Endothelial cell of umbilical vein (primary cell): Measurements from ENCODE around the gene SMAD3. TPM values are rescaled to one million over a fixed set of nuclear protein-coding genes. Genes with fewer than 3 reads are reported as not detected.

ENCODE experiments used
- BruUV-seq: library from RNA; stranded (reverse); fragments of 400-500 nt; replicated peaks from 2 replicates; lab custom pipeline; 2021; lab: Mats Ljungman, UMichigan
- CTCF ChIA-PET: fragments of 300-600, 350-600 bp; sonication (Branson Sonifier 250); formaldehyde crosslinking; loops from one replicate; lab custom pipeline; 2021; ENCODE audit warnings: antibody characterized with exemption, inconsistent platforms; lab: Charles Lee
- POLR2A ChIA-PET: fragments of 300-600, 350-600 bp; sonication (Branson Sonifier 250); formaldehyde crosslinking; loops from one replicate; lab custom pipeline; 2021; ENCODE audit warnings: antibody characterized with exemption, inconsistent platforms; lab: Charles Lee
- DNase-seq: peaks from one replicate; pipeline ENCODE4 v3.0.0-alpha.2; 2011; ENCODE audit warnings: low read depth, low spot score
- FAIRE-seq: peaks from 2 replicates; lab custom pipeline; 2011; peaks lifted over from hg19 to GRCh38; lab: Jason Lieb, UNC
- H2AFZ ChIP-seq: 2 replicates; pipeline ENCODE4 v1.6.0; 2012; ENCODE audit warnings: low read depth, low read length, control low read depth, inconsistent platforms
- H3K27ac ChIP-seq: 2 replicates; pipeline ENCODE4 v1.5.1; 2011; ENCODE audit warnings: low read depth, mild to moderate bottlenecking, control low read depth, low read length, moderate library complexity; ENCODE audit not compliant: insufficient read depth
- H3K27me3 ChIP-seq, 2 experiments: 2 replicates each; pipeline versions ENCODE4 v1.6.0 to v1.6.1; 2011; ENCODE audit warnings: low read length in 2 of 2, mixed read lengths in 1 of 2; ENCODE audit not compliant: control insufficient read depth in 2 of 2, insufficient read depth in 2 of 2
- H3K36me3 ChIP-seq, 2 experiments: 2 replicates in 1 of 2; 3 replicates in 1 of 2; pipeline ENCODE4 v1.5.1; 2011; ENCODE audit warnings: low read length in 2 of 2, mild to moderate bottlenecking in 1 of 2, moderate library complexity in 1 of 2; ENCODE audit not compliant: control insufficient read depth in 2 of 2, insufficient read depth in 2 of 2; ENCODE audit errors: extremely low read depth in 1 of 2
- H3K4me1 ChIP-seq: 3 replicates; pipeline ENCODE4 v1.5.1; 2011; ENCODE audit warnings: mild to moderate bottlenecking, low read length; ENCODE audit not compliant: control insufficient read depth, insufficient read depth; ENCODE audit errors: extremely low read depth
- H3K4me2 ChIP-seq: 2 replicates; pipeline ENCODE4 v1.6.1; 2011; ENCODE audit warnings: low read length, control low read depth, mixed read lengths; ENCODE audit not compliant: insufficient read depth
- H3K4me3 ChIP-seq, 3 experiments: fragments of 200-600 bp in 1 of 3; sonication (generic), shearing (Covaris generic) in 1 of 3; replicated peaks in 1 of 3; 2 replicates each; pipeline ENCODE4 v1.5.1; 2011 to 2016; ENCODE audit warnings: control low read depth in 3 of 3, low read length in 3 of 3, mild to moderate bottlenecking in 2 of 3, inconsistent platforms in 1 of 3, low read depth in 1 of 3, moderate library complexity in 1 of 3; ENCODE audit not compliant: insufficient read depth in 1 of 3
- H3K79me2 ChIP-seq: 2 replicates; pipeline ENCODE4 v1.6.0; 2012; ENCODE audit warnings: low read length, inconsistent platforms; ENCODE audit not compliant: control insufficient read depth, insufficient read depth
- H3K9ac ChIP-seq: replicated peaks from 2 replicates; pipeline ENCODE3; 2011; ENCODE audit warnings: low read length, control low read depth; ENCODE audit not compliant: insufficient read depth; ENCODE audit errors: extremely low read depth
- H3K9me1 ChIP-seq: replicated peaks from 3 replicates; pipeline ENCODE4 v1.6.0; 2011; ENCODE audit warnings: mild to moderate bottlenecking, low read length; ENCODE audit not compliant: control insufficient read depth, insufficient read depth; ENCODE audit errors: extremely low read depth
- H3K9me3 ChIP-seq: replicated peaks from 2 replicates; pipeline ENCODE4 v1.5.1; 2012; ENCODE audit warnings: low read length, inconsistent platforms; ENCODE audit not compliant: control insufficient read depth, insufficient read depth
- H4K20me1 ChIP-seq: replicated peaks from 2 replicates; pipeline ENCODE3; 2011; ENCODE audit warnings: mild to moderate bottlenecking, low read length; ENCODE audit not compliant: control insufficient read depth, insufficient read depth; ENCODE audit errors: extremely low read depth
- CTCF ChIP-seq, 2 donors: IDR thresholded peaks; 1 replicate in 1 of 2; 2 replicates in 1 of 2; pipeline ENCODE4 v1.5.1; 2011; ENCODE audit warnings: low read length in 2 of 2, mild to moderate bottlenecking in 2 of 2, moderate library complexity in 2 of 2, control low read depth in 1 of 2, inconsistent platforms in 1 of 2, low read depth in 1 of 2; ENCODE audit not compliant: insufficient read depth in 1 of 2; ENCODE audit errors: extremely low read depth in 1 of 2
- EZH2 ChIP-seq: IDR thresholded peaks from 2 replicates; pipeline ENCODE4 v1.6.1; 2012; ENCODE audit warnings: borderline replicate concordance, low read depth, mild to moderate bottlenecking, moderate library complexity, low read length, inconsistent platforms; ENCODE audit not compliant: severe bottlenecking
- FOS ChIP-seq: IDR thresholded peaks from 2 replicates; pipeline ENCODE4 v1.6.1; 2011; ENCODE audit warnings: mild to moderate bottlenecking, low read length, moderate library complexity, borderline replicate concordance; ENCODE audit not compliant: insufficient read depth
- GATA2 ChIP-seq: IDR thresholded peaks from 2 replicates; pipeline ENCODE4 v1.7.0; 2011; ENCODE audit warnings: low read depth, mild to moderate bottlenecking, moderate library complexity, mixed read lengths, low read length; ENCODE audit not compliant: insufficient read length, insufficient read depth
- JUN ChIP-seq: IDR thresholded peaks from 2 replicates; pipeline ENCODE4 v1.6.1; 2011; ENCODE audit warnings: borderline replicate concordance, low read depth; ENCODE audit not compliant: insufficient read length, insufficient read depth
- MYC ChIP-seq: IDR thresholded peaks from one replicate; pipeline ENCODE4 v1.6.1; 2011; ENCODE audit warnings: mild to moderate bottlenecking, low read depth, low read length
- POLR2A ChIP-seq: IDR thresholded peaks from 2 replicates; pipeline ENCODE4 v1.6.1; 2012; ENCODE audit warnings: low read depth, mild to moderate bottlenecking, control low read depth, low read length
- POLR2AphosphoS5 ChIP-seq: IDR thresholded peaks from 2 replicates; pipeline ENCODE4 v1.6.1; 2012; ENCODE audit warnings: low read depth, mild to moderate bottlenecking, control low read depth, low read length, moderate library complexity; ENCODE audit not compliant: insufficient read depth
- dilution Hi-C: fragments of 300-500 bp; cut with MboI; formaldehyde crosslinking; loops from one replicate; pipeline ENCODE4 v1.15.0; 2019; ENCODE audit warnings: low sequenced_read_pairs; ENCODE audit not compliant: extremely low pct_ligation_motif_present
- intact Hi-C: fragments of 100-400 bp; cut with micrococcal nuclease; formaldehyde crosslinking; loops from one replicate; pipeline ENCODE4 v1.10.0; 2022
- polyA plus RNA-seq, 4 experiments: library from polyadenylated mRNA; depleted of rRNA in 3 of 4; stranded (reverse) in 3 of 4; unstranded in 1 of 4; fragments of >200 nt; gene quantifications; 2 replicates each; pipeline versions ENCODE4 v1.2.1 to v1.2.3, GENCODE V29; 2011 to 2012; ENCODE audit warnings: missing spikeins in 1 of 4
- total RNA-seq: library from RNA; stranded (reverse); gene quantifications from 2 replicates; pipeline ENCODE4 v1.2.3, GENCODE V29; 2021
- TF ChIP-seq, protein P1 (sequence below): IDR thresholded peaks from 2 replicates; pipeline ENCODE4 v1.6.1; 2011; ENCODE audit not compliant: insufficient read depth, insufficient read length

The SMAD3 gene
- total and polyA plus RNA-seq, 2 donors (not counting 3 experiments of a cell fraction or from before 2014, with no cell fraction given), result 56.4 to 88.2 TPM

GRCh38 chr15:67050522-67051087 is 14.8 kb upstream of the SMAD3 start:
- no peaks in the 10 kb centered on the region for H3K9me3 ChIP-seq
- no peaks in the 10 kb centered on the region for H4K20me1 ChIP-seq
- CTCF ChIA-PET, result interaction anchor here (1.0 to 2.3 kb wide), 4 partner anchors 9 to 104 kb away, joined by 3 to 8 read pairs (median 6); no protein-coding TSS in a partner anchor
- no peaks in the 10 kb centered on the region for H3K79me2 ChIP-seq
- no peak for DNase-seq
- no peak overlapping the region for H3K4me2 ChIP-seq
- dilution Hi-C loops (no loop called here), intact Hi-C loops (no loop called here)
- no peak overlapping the region for H3K4me3 ChIP-seq
- no peak overlapping the region for H3K27ac ChIP-seq
- BruUV-seq, result no TSS peak
- H3K4me1 ChIP-seq, result peaks cover 19% of the 10 kb centered on the region
- no peaks in the 10 kb centered on the region for H3K9me1 ChIP-seq
- TF ChIP-seq EZH2 (no peak), POLR2AphosphoS5 (no peak), CTCF (IDR thresholded peaks at IDR 0.05; ENCODE audit: extremely low read depth in 1 of 2, insufficient read depth in 1 of 2, low read depth in 1 of 2, low read length in 2 of 2) (no peak), MYC (no peak), FOS (no peak), GATA2 (no peak), POLR2A (no peak), JUN (no peak)
- TF ChIP-seq, protein P1, sequence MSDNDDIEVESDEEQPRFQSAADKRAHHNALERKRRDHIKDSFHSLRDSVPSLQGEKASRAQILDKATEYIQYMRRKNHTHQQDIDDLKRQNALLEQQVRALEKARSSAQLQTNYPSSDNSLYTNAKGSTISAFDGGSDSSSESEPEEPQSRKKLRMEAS, result no peak
- H2AFZ ChIP-seq, result no peak overlapping the region
- no peaks in the 10 kb centered on the region for H3K27me3 ChIP-seq
- POLR2A ChIA-PET, result interaction anchor here (1.6 kb wide), 1 partner anchor 15 kb away, joined by 7 read pairs; the partner anchor contains the start of gene SMAD3
- FAIRE-seq, result no peak
- no peaks in the 10 kb centered on the region for H3K36me3 ChIP-seq
- no peak overlapping the region for H3K9ac ChIP-seq
